ENCODE measurements around the gene TIMP3. TPM values are rescaled to one million over a fixed set of nuclear protein-coding genes. Genes with fewer than 3 reads are reported as not detected.

TIMP3 gene
- total and polyA plus RNA-seq, 2 donors (not counting 1 experiment from before 2014, with no cell fraction given), result not detected

DNA sequence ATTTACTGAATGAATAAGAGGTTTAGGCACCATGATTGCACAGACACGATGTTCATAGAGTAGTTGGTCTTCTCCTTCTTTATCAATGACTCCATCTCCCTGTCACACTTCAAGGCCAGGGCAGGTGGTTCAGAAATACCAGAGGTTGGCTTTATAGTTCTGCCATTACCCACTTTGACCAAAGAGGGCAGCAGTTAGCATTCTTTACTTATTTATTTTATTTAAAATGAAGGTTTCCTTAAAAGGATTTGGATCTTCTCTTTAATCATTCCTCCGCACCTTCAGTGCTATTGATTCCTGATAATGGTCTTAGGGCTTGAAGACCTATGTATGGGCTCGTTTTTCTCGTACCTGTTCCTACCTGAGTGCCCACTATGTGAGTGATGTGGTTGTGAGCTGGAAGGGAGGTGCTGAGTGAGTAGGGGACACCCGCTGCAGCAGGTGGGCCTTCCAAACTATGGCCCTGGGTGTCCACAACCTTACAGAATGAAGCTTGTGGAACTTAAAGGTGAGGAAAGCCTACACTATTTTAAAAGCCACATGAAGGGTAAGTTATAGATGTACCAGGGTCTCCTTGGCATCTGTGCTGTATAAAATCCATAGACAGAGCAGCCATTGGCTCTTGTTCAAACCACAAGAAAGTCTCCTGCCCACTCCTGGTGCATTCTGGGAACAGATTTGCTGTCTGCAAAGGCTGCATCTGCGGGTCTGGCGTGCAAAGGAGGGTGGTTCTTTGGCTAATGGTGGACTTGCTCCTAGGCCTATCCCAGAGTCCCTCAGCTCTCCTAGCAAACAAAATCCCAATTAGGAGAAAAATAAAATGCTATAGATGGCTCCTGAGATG lies 35.0 kb downstream of the TIMP3 start:
- Histone ChIP-seq H3K27ac (ENCODE audit: low read length in 2 of 2) (no peak overlapping the region), H3K79me2 (ENCODE audit: control insufficient read depth, insufficient read depth, low read length) (no peaks in the 10 kb centered on the region), H2AFZ (ENCODE audit: insufficient read depth, low read depth, low read length, poor library complexity, severe bottlenecking) (no peak overlapping the region), H3K4me1 (ENCODE audit: control insufficient read depth in 2 of 2, insufficient read depth in 2 of 2, low read length in 2 of 2) (no peaks in the 10 kb centered on the region), H3K36me3 (replicated peaks in 1 of 2; ENCODE audit: control extremely low read depth in 1 of 2, control insufficient read depth in 1 of 2, extremely low read depth in 1 of 2, insufficient read depth in 2 of 2, low read length in 1 of 2) (no peaks in the 10 kb centered on the region), H3K9me3 (ENCODE audit: control extremely low read depth in 1 of 3, control insufficient read depth in 2 of 3, insufficient read depth in 1 of 3, low read length in 2 of 3) (no peaks in the 10 kb centered on the region), H3K27me3 (replicated peaks in 1 of 4; ENCODE audit: control extremely low read depth in 1 of 4, control insufficient read depth in 3 of 4, insufficient read depth in 4 of 4, low read length in 3 of 4) (no peaks in the 10 kb centered on the region), H3K9ac (ENCODE audit: low read length) (no peak overlapping the region), H4K20me1 (ENCODE audit: control insufficient read depth, insufficient read depth, low read length, poor library complexity, severe bottlenecking) (no peaks in the 10 kb centered on the region), H3K4me3 (ENCODE audit: control extremely low read depth in 1 of 5, extremely low read depth in 1 of 5, insufficient read depth in 1 of 5, low read depth in 2 of 5, low read length in 4 of 5) (no peak overlapping the region), H3K4me2 (replicated peaks; ENCODE audit: low read depth, low read length, poor library complexity, severe bottlenecking) (no peak overlapping the region)
- ATAC-seq (ENCODE audit: low read depth), result no peak
- H3K27ac Mint-ChIP-seq, result no peak overlapping the region
- DNase-seq, result no peak
- TF ChIP-seq EZH2 (IDR thresholded peaks at IDR 0.05; ENCODE audit: borderline replicate concordance, insufficient read depth, low read depth, low read length, poor library complexity, severe bottlenecking), result no peak
- TF ChIP-seq, protein P1, sequence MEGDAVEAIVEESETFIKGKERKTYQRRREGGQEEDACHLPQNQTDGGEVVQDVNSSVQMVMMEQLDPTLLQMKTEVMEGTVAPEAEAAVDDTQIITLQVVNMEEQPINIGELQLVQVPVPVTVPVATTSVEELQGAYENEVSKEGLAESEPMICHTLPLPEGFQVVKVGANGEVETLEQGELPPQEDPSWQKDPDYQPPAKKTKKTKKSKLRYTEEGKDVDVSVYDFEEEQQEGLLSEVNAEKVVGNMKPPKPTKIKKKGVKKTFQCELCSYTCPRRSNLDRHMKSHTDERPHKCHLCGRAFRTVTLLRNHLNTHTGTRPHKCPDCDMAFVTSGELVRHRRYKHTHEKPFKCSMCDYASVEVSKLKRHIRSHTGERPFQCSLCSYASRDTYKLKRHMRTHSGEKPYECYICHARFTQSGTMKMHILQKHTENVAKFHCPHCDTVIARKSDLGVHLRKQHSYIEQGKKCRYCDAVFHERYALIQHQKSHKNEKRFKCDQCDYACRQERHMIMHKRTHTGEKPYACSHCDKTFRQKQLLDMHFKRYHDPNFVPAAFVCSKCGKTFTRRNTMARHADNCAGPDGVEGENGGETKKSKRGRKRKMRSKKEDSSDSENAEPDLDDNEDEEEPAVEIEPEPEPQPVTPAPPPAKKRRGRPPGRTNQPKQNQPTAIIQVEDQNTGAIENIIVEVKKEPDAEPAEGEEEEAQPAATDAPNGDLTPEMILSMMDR (IDR thresholded peaks at IDR 0.05), result peak; percentile 63
- CTCF ChIA-PET, result no interaction called here
- H3K4me3 Mint-ChIP-seq, result no peak overlapping the region
- intact Hi-C loops (cut with micrococcal nuclease), result no loop called here
- H3K9me3 Mint-ChIP-seq (ENCODE audit: insufficient read depth), result no peaks in the 10 kb centered on the region
- 89% methylated on average over 1 of the region's 7 CpGs for WGBS (ENCODE audit: insufficient coverage)
- H3K27me3 Mint-ChIP-seq, result peaks cover 17% of the 10 kb centered on the region
- POLR2A ChIA-PET, result no interaction called here
- peaks cover 4% of the 10 kb centered on the region for H3K4me1 Mint-ChIP-seq

DNA sequence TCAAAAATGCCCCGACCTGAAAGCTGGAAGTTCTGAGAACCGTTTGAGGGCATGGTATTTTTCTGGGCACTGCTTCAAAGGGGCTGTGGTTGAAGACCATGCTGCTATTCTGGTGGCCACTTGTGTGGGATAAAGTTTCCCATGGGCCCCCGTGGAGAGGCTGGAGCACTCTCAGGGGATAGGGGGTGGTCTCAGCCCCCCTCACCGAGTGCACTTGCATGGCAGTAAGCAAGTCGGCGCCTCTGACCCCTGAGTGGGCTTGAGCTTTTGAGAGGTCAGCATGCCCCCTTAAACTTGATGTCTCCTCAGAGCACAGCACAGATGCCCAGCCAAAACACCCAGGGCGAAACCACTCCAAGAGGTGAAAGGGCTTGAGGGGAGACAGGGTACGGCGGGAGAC lies 35.6 kb downstream of the TIMP3 start:
- Mint-ChIP-seq H3K27ac (no peak overlapping the region), H3K4me3 (no peak overlapping the region), H3K9me3 (ENCODE audit: insufficient read depth) (no peaks in the 10 kb centered on the region), H3K4me1 (peaks cover 1% of the 10 kb centered on the region), H3K27me3 (peaks cover 17% of the 10 kb centered on the region)
- no peaks in the 10 kb centered on the region for H3K9me3 ChIP-seq (ENCODE audit: control extremely low read depth in 1 of 3, control insufficient read depth in 2 of 3, insufficient read depth in 1 of 3, low read length in 2 of 3)
- WGBS (ENCODE audit: insufficient coverage), result 76% methylated on average over 6 of the region's 9 CpGs
- no peaks in the 10 kb centered on the region for H4K20me1 ChIP-seq (ENCODE audit: control insufficient read depth, insufficient read depth, low read length, poor library complexity, severe bottlenecking)
- no peak overlapping the region for H2AFZ ChIP-seq (ENCODE audit: insufficient read depth, low read depth, low read length, poor library complexity, severe bottlenecking)
- no peaks in the 10 kb centered on the region for H3K4me1 ChIP-seq (ENCODE audit: control insufficient read depth in 2 of 2, insufficient read depth in 2 of 2, low read length in 2 of 2)
- ATAC-seq (ENCODE audit: low read depth), result no peak
- TF ChIP-seq EZH2 (IDR thresholded peaks at IDR 0.05; ENCODE audit: borderline replicate concordance, insufficient read depth, low read depth, low read length, poor library complexity, severe bottlenecking), result no peak
- TF ChIP-seq, protein P1 (IDR thresholded peaks at IDR 0.05), result no peak
- H3K4me3 ChIP-seq (ENCODE audit: control extremely low read depth in 1 of 5, extremely low read depth in 1 of 5, insufficient read depth in 1 of 5, low read depth in 2 of 5, low read length in 4 of 5), result no peak overlapping the region
- CTCF ChIA-PET, result no interaction called here
- H3K79me2 ChIP-seq (ENCODE audit: control insufficient read depth, insufficient read depth, low read length), result no peaks in the 10 kb centered on the region
- intact Hi-C loops (cut with micrococcal nuclease), result no loop called here
- H3K4me2 ChIP-seq (replicated peaks; ENCODE audit: low read depth, low read length, poor library complexity, severe bottlenecking), result no peak overlapping the region
- H3K27ac ChIP-seq (ENCODE audit: low read length in 2 of 2), result no peak overlapping the region
- no peak for DNase-seq
- POLR2A ChIA-PET, result no interaction called here
- no peaks in the 10 kb centered on the region for H3K27me3 ChIP-seq (replicated peaks in 1 of 4; ENCODE audit: control extremely low read depth in 1 of 4, control insufficient read depth in 3 of 4, insufficient read depth in 4 of 4, low read length in 3 of 4)
- no peaks in the 10 kb centered on the region for H3K36me3 ChIP-seq (replicated peaks in 1 of 2; ENCODE audit: control extremely low read depth in 1 of 2, control insufficient read depth in 1 of 2, extremely low read depth in 1 of 2, insufficient read depth in 2 of 2, low read length in 1 of 2)
- no peak overlapping the region for H3K9ac ChIP-seq (ENCODE audit: low read length)

Measured in B cell (primary cell).